Subcutaneous adipose tissue (tissue), 4 donors: ENCODE data around the gene IL19. TPM values are rescaled to one million over a fixed set of nuclear protein-coding genes. Genes with fewer than 3 reads are reported as not detected.

Source experiments
- CTCF ChIP-seq: fragments of 450-650 bp; IDR thresholded peaks from one replicate; pipeline ENCODE4 v1.5.1; 2016; ENCODE audit warnings: low read depth, mild to moderate bottlenecking, control low read depth, antibody characterized with exemption, moderate library complexity
- total RNA-seq, 4 donors: library from RNA; depleted of rRNA; stranded (reverse); fragments of >200 nt; gene quantifications; one replicate each; pipeline ENCODE4 v1.1.0, GENCODE V29; 2016

IL19 gene
- total RNA-seq, 4 donors from 2014 or later, result not detected

- TF ChIP-seq CTCF, result no peak
Observed at GRCh38 chr1:206735553-206736031, 35.0 kb upstream of the IL19 start.

- no peak for TF ChIP-seq CTCF
Observed at GRCh38 chr1:206736878-206737728, 33.5 kb upstream of the IL19 start.

GRCh38 chr1:206737729-206738201 is 32.8 kb upstream of the IL19 start:
- no peak for TF ChIP-seq CTCF

GRCh38 chr1:206738370-206739366 is 31.9 kb upstream of the IL19 start:
- TF ChIP-seq CTCF, result no peak

- no peak for TF ChIP-seq CTCF
Observed at GRCh38 chr1:206739411-206740076, 31.0 kb upstream of the IL19 start.

- TF ChIP-seq CTCF, result no peak
Observed at GRCh38 chr1:206741142-206741701, 29.4 kb upstream of the IL19 start.
